ENCODE results near the gene NINJ2.

Gene NINJ2

GRCh38 chr12:544941-545635, 118.2 kb downstream of the NINJ2 start:
- DNase-seq, result no peak

DNA sequence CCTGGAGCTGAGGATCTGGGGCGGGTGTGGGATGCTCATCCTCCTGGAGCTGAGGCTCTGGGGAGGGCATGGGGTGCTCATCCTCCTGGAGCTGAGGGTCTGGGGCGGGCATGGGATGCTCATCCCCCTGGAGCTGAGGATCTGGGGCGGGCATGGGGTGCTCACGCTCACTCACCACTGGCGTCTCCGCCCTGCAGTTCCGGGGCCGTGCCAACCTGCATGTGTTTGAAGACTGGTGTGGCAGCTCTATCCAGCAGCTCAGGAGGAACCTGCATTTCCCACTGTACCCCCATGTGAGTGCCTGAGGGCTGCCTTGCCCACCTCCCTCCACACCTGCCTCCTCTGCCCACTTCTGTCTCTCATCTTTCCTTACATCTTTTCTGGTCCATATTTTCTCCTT, 119.1 kb downstream of the NINJ2 start:
- no peak for DNase-seq

DNA sequence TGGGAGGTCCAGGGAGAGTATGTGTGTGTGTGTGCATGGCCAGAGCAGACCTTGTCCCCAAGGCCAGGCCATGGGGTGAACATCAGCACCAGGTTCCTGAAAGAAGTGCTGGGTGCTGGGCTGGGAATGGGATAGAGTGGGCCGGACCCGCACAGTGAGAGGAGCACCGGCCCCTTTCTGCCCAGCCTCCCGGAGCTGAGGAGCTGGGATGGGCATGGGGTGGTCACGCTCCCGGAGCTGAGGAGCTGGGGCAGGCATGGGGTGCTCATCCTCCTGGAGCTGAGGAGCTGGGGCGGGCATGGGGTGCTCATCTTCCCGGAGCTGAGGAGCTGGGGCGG, 120.2 kb downstream of the NINJ2 start:
- no peak for DNase-seq

DNA sequence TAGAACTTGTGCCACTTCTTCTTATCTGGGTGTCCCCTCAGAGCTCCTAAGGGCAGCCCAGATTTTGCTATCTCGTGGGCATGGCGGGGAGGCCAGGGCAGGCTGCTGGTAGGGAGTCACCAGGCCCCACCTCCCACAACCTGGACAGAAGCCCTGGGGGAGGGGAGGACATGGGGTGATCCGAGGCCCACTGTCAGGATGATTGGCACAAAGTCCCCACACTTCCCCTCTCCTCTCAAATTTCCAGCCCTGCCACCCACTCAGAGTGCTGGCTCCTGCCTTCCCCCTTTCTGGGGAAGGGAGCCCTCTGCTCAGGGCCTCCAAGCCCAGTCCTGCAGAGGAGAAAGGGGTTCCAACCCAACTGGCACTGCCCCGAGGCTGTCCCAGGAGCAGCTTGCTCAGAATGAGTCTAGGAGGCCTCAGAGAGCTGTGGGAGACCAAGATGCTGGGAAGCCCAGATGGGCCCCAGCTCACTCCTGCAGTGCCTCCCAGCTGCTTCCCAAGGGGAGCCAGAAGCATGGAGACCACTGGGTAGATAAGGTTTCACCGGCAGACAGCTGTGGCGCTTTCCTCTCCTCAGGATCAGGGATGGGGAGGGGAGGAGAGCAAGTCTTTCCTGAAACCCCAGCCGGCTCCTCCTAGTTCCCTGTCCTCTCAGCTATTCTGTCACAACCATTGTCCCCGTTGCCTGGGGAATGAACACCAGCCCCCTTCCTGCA, 120.7 kb downstream of the NINJ2 start:
- no peak for DNase-seq

DNA sequence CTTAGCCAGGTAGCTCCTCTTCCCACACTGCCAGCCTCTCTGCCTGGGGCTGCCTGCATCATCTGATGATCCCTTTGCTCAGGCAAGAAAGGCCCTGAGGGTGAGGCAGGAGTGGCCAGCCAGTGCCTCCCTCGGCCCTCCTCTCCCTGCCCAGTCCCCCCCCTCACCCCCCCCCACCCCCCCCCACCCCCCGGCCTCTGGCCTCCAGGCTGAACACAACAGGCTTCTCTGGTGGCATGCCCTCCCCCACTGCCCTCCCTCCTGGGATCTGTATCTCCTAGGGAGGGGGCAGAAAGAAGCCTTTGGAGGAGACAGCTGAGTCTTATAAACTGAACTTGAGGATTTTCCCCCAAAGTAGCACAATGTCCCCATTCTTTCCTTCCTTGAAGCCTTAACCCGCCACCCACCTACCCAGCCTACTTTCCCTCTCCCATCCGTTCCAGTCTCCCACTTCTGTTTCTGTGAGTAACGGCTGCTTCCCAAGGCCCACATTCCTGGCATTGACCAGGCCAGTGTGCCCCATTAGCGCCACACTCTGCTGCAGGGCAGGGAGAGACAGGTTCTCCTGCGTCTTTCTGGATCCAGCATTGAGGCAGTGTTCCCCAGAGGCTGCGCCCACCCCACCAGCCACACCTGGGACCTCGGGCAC, 121.4 kb downstream of the NINJ2 start:
- DNase-seq, result no peak

GRCh38 chr12:539540-540310, 123.5 kb downstream of the NINJ2 start:
- no peak for DNase-seq

- DNase-seq, result peak; percentile 37
These were observed 124.3 kb downstream of the NINJ2 start for GRCh38 chr12:538731-539539.

GRCh38 chr12:537772-538171, 125.5 kb downstream of the NINJ2 start:
- DNase-seq, result no peak

DNA sequence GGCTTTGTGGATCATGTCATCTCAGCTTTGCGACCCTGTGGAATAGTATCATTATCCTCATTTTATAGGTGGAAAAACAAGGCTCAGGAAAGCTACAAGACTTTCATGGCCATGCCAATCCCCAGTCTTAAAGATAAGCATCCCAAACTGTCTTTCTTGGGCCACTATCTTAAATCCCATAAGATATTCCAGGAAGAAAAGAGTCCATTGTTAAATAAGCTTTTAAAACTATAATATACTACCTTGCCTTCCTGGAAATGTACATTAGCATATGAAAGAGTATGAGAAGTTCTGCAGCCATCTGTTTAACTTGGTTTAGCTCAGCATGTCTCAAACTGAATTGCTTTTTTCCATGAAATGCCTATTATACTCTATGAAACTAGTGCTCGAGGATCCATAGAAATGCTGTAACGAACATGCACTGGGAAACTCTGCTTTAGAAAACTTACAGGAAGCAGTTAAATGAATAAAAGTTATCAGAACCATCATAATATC, 126.4 kb downstream of the NINJ2 start:
- DNase-seq, result no peak

DNA sequence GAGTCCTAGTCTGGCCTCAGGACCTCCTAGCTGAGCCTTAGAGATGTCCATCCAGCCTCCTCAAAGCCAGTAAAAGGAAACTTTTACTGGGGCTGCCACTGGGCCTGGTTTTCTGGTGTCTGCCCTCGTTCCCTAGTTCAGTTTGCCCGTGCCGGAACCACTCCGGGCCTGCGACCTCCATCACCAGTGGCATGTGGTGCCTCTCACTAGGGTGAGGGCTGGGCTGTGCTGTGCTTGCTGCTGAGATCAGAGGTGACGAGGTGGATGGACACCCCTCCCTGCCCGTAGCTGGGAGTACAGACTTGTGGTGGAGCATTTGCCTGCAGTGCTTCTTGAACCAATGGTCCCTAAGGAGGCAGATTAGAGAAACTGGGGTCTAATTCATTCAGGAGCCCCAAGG, 127.8 kb downstream of the NINJ2 start:
- DNase-seq, result no peak

- no peak for DNase-seq
These were observed 129.0 kb downstream of the NINJ2 start for GRCh38 chr12:534216-534615.

DNA sequence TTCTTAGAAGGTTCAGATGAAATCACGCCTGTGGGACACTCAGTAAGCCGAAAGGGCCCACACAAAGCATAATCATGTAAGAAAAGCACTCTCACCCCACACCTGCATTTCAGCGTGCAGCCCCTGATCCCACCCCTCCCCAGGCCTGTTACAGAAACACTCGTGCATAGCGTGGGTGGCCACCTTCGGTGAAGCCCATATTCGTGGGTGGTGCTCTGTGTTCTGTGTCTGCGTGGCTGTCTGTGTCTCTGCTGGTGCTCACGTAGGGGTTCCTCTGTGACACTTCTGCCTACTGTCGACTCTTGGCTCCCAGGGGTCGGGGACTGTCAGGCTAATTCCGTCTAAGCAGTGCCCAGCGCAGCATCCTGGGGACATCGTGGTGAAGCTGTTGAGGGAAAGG, 129.5 kb downstream of the NINJ2 start:
- DNase-seq, result no peak

- DNase-seq, result peak; percentile 86
These were observed 130.2 kb downstream of the NINJ2 start for GRCh38 chr12:532908-533565.

- peak; percentile 51 for DNase-seq
These were observed 131.2 kb downstream of the NINJ2 start for GRCh38 chr12:531951-532585.

DNA sequence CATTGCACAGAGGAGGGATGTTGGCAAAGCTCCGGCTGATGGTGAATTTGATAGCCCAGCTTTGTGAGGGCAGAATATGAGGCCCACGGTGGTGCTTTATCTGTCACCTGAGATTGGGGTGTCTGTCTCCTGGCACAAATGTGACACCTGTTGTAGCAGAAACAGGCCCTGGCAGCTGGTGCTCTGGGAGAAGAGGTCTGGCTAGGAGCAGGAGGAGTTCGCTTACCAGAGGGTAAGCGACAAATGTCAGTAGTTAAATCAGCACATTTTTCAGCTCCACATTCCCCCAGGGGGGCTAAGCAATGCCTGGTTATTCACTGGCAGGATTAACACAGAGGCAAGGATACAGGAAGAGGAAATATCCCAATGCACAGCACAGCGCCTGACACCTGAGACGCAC, 132.4 kb downstream of the NINJ2 start:
- no peak for DNase-seq

DNA sequence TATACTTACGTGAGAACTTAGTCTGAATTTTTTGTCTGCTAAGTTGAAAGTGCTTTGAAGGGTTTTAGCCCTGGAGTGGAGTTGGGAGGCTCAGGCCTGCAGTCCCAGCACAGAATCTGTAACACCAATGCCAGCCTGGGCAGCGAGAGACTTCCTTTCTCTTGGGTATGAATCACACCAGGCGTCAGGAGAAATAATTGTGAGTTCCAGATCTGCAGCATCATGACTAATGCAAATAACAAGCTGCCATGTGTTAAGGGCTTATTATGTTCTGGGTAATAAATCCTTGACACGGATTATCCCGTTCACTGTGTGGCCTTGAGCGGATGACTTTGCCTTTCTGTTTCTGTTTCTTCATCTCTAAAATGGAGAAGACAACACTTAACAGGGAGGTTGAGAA, 132.9 kb downstream of the NINJ2 start:
- DNase-seq, result peak; percentile 64

- DNase-seq, result no peak
These were observed 135.5 kb downstream of the NINJ2 start for GRCh38 chr12:527729-528128.

DNA sequence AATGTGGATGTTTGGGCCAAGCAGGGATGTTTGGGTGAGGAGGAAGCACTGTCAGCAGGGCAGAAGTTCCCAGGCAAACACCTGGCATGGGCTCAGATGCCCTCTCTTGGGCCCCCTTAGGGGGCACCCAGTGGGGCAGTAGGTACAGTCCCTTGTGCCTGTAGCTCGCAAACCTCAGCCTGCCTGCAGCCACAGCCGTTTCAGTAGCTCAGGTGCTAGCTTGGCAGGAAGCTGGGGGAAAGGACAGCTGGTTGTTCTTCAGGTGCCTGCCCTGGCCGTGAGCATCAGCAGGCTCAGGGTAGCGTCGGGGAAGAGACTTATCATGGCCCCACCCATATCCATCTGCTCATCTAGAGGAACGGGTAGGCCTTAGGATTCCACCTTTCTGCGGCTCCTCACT, 136.0 kb downstream of the NINJ2 start:
- DNase-seq, result no peak

GRCh38 chr12:526089-526488, 137.2 kb downstream of the NINJ2 start:
- no peak for DNase-seq

DNA sequence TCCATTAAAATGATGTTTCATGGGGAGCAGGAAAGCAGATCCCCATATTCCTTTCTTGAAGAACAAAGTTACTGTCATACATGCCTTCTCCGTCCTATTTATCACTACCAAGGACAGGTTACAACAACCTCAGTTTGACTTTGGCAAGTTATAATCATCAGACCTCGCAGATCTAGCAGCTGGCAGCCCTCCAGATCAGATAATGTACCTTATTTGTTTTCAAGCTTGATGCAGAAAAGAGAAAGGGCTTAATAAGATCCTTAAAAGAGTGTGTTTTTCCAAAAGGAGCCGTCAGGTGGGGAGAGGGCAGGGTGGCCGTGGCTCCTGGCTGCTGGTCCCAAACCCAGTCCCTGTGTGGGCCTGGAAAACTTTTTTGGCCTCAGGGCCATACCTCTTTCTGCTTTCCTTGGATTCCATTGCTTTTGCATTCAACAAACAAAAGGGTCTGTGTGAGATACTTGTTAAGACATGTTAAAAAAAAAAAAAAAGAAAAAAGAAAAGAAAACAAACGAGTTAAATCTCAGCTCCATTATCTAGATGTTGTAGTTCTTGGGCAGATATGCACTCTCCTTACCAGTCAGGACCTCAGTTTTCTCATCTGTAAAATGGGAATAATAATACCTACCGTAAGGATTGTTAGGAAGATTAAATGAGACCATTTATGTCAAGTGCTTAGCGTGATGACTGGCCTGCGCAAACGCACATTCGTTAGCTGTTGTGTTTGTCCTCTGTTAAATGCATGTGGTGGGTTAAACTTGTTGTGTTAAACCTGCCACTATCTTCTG, 138.9 kb downstream of the NINJ2 start:
- no peak for DNase-seq
